Measurements from ENCODE around the gene KCNMA1. TPM values are rescaled to one million over a fixed set of nuclear protein-coding genes. Genes with fewer than 3 reads are reported as not detected.

Gene KCNMA1
- total RNA-seq, 1 experiment from 2014 or later, result 143 TPM

DNA sequence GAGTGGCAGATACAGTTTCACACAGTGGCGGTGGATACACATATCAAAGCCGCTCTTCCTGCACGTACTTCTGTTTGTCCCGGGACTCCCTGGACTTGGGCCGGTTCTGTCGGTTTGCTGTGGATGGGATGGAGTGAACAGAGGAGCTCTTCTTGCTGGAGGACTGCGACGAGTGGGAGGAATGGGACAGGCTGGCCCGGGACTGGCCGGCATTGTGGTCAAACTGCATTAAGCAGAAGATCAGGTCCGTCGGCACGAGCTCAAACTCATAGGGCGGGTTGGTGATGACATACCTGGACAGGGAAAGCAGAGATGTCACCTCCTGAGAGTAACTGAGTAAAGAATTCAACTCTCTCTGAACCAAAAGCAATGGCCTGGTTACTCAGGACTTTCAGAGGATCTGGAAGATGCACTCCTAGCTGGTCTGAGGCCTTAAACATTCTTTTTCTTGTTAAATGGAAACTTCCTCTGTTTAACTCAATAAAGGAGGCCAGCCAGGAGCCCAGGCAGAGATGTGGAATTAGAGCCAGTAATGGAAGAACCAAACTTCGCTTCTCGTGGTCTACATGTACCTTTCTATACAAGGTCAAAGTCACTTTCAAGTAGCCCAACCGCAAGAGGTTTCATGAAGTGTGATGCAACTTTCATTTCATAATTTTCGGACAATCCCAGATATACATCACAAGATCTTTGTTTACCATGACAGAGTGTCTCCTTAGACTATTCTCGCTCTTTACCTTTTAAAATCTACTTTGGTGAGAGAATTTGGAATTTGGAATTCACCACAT, 750.2 kb downstream of the KCNMA1 start:
- CTCF ChIA-PET, result interaction anchor here (0.6 kb wide), 1 partner anchor 926 kb away, joined by 3 read pairs; no protein-coding TSS in a partner anchor
- POLR2A ChIA-PET (ENCODE audit: unreplicated experiment), result no interaction called here
- no peaks in the 10 kb centered on the region for H3K79me2 ChIP-seq (ENCODE audit: low read length)
- no peak overlapping the region for H3K4me3 ChIP-seq (ENCODE audit: low read length)
- no peak overlapping the region for H3K4me2 ChIP-seq (ENCODE audit: low read length)
- no peak overlapping the region for H2AFZ ChIP-seq (ENCODE audit: low read length)
- no peak for ATAC-seq
- H3K27me3 ChIP-seq (ENCODE audit: low read length), result no peaks in the 10 kb centered on the region
- 0 out of 2 replicates have a peak, but pooled peaks cover 2% of the 10 kb centered on the region for H3K36me3 ChIP-seq (ENCODE audit: low read depth, low read length)
- no peaks in the 10 kb centered on the region for H3K9me2 ChIP-seq (replicated peaks; ENCODE audit: low read length)
- no peaks in the 10 kb centered on the region for H4K20me1 ChIP-seq (ENCODE audit: low read length)
- H3K9me3 ChIP-seq (ENCODE audit: low read length), result no peaks in the 10 kb centered on the region
- intact Hi-C loops (cut with micrococcal nuclease), result no loop called here
- TF ChIP-seq EZH2 (IDR thresholded peaks at IDR 0.05; ENCODE audit: low read length, unreplicated experiment) (no peak), EZH2phosphoT487 (IDR thresholded peaks at IDR 0.05; ENCODE audit: borderline replicate concordance, low read length) (no peak), CTCF (conservative IDR thresholded peaks at IDR 0.05; ENCODE audit: low read depth, low read length) (no peak)
- no peaks in the 10 kb centered on the region for H3F3A ChIP-seq (ENCODE audit: low read length, unreplicated experiment)
- no peak overlapping the region for H3K9ac ChIP-seq (ENCODE audit: low read length)
- H3K4me1 ChIP-seq (ENCODE audit: insufficient read depth, low read length), result no peaks in the 10 kb centered on the region
- DNase-seq, result no peak
- BruUV-seq (replicated peaks), result no TSS peak
- H3K27ac ChIP-seq (ENCODE audit: low read length), result no peak overlapping the region

DNA sequence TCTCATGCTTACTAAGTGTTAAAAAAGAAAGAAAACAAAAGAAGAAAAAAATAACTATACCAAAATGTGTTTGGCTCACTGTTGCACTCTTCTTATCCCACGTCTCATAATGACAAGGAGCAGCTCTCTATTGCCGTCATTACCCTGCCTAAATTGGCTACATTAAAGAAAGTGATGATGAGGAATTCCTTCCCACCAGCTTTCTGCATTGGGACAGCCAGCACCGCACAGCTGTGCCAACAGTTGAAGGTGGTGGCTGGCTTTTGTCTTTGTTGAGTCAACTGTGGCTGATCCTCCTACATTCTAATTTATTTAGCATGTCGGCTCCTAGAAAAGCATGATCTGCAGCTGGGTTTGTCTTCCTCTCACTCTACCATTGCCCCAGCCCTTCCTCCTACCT, 751.8 kb downstream of the KCNMA1 start:
- no peak for TF ChIP-seq EZH2 (IDR thresholded peaks at IDR 0.05; ENCODE audit: low read length, unreplicated experiment)
- TF ChIP-seq EZH2phosphoT487 (IDR thresholded peaks at IDR 0.05; ENCODE audit: borderline replicate concordance, low read length), result no peak
- TF ChIP-seq CTCF (conservative IDR thresholded peaks at IDR 0.05; ENCODE audit: low read depth, low read length), result no peak
- intact Hi-C loops (cut with micrococcal nuclease), result no loop called here
- H3K4me2 ChIP-seq (ENCODE audit: low read length), result no peak overlapping the region
- no peaks in the 10 kb centered on the region for H3K79me2 ChIP-seq (ENCODE audit: low read length)
- no peaks in the 10 kb centered on the region for H3F3A ChIP-seq (ENCODE audit: low read length, unreplicated experiment)
- H3K9ac ChIP-seq (ENCODE audit: low read length), result no peak overlapping the region
- peaks cover 5% of the 10 kb centered on the region; the same call in 1 of the 2 replicates for H3K27me3 ChIP-seq (ENCODE audit: low read length)
- ATAC-seq (no peak), DNase-seq (no peak)
- no peaks in the 10 kb centered on the region for H3K9me2 ChIP-seq (replicated peaks; ENCODE audit: low read length)
- no peaks in the 10 kb centered on the region for H3K4me1 ChIP-seq (ENCODE audit: insufficient read depth, low read length)
- H3K36me3 ChIP-seq (ENCODE audit: low read depth, low read length), result 0 out of 2 replicates have a peak, but pooled peaks cover 2% of the 10 kb centered on the region
- H3K4me3 ChIP-seq (ENCODE audit: low read length), result no peak overlapping the region
- CTCF ChIA-PET, result no interaction called here
- H3K9me3 ChIP-seq (ENCODE audit: low read length), result no peaks in the 10 kb centered on the region
- H3K27ac ChIP-seq (ENCODE audit: low read length), result no peak overlapping the region
- H2AFZ ChIP-seq (ENCODE audit: low read length), result no peak overlapping the region
- no peaks in the 10 kb centered on the region for H4K20me1 ChIP-seq (ENCODE audit: low read length)
- BruUV-seq (replicated peaks), result no TSS peak
- POLR2A ChIA-PET (ENCODE audit: unreplicated experiment), result no interaction called here

Data from PC-3 (cell line).